GM18868 (cell line): ENCODE measurements around the gene TXLNB.

Experiments
- ATAC-seq: cut with Tn5 transposase; IDR thresholded peaks from one replicate; pipeline ENCODE4 v1.9.1; 2021; ENCODE audit warnings: mild to moderate bottlenecking, moderate library complexity; ENCODE audit not compliant: unreplicated experiment

The TXLNB gene

DNA sequence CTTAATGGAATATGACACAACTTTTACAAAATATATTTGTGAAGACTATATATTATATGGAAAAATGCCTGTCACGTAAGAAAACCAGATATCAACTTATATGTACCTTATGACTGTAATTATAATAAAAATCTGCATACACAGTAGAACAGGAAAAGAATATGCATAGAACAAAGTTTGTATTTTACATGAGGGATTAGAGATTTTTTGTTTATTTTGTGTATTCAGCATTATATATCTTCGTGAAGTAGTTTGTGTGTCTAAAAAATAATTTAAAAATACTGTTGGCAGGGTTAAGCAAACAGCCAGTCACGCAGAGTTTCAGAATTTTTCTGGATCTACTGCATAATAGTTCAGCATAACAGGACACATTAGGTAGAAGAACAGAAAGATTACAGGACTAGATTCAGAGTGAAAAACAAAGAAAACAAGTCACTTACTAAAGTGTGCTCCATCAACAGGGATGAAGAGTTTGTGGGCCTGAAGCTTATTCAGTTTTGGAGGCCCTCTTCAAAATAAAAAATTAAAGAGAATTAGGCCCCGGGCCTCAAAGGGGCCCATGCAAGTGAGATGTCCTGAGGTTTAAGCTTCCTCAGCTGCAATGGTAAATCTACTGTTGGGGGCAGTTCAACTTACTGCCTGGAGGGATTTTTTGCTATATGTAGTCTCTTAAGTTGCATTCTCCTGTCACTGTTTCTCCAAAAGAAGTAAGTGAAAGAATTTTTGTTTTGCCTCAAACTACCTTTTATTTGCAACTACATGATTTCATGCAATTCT, 16.3 kb downstream of the TXLNB start:
- no peak for ATAC-seq

GRCh38 chr6:139271056-139271455, 20.7 kb downstream of the TXLNB start:
- ATAC-seq = peak; percentile 96

DNA sequence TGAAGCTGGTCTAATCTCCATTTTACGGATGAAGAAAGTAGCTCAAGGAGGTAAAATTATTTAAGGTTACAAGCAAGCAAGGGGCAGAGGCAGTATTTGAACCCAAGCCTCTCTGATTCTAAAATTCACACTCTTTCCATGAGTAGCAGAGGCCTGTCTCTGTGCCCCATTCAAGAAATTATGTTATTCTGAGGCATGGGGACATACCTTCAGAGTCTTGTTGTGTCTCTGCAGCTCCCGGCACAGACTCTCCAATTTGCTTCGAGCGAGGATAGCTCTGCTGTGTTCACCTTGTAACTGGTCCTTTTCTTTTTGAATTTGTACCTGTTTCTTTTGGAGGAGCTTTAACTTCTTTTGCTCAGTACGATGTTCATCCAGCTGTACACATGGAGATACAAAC, 21.5 kb downstream of the TXLNB start:
- no peak for ATAC-seq

GRCh38 chr6:139265512-139266190, 26.1 kb downstream of the TXLNB start:
- no peak for ATAC-seq

DNA sequence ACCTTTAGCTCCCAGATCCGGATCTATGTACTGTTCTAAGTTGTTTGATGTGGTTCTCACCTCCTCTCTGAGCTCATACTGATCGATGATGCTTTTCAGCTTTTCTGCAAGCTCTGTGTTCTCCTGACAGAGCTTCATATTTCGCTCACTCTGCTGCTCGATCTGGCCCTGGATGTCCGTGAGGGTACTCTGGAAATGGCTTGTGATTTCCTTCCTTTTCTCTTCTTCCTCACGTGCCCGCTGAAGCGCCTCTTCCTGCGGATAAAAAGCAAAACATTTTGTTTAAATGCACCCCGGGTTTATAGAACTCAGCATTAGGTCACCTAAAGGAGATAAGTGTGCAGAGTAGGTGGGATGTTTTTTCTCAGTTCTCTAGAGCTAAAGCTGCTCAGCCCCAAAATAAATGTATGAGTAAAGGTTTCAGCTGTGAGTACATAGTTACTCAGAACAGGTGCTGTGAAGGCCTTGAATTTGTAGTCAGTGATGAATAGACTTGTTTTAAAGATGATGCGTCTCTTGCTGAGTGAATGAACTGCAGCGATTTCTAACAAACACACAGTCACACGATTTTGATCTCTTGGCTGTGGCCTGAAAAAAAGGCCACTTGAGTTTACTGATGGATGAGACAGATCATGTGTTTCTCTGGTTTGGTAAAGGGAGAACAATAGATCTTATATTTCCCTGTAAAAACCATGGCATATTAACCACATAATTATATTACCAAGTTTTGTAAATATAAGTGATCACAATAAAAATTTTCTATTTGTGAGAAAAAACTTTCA, 29.1 kb downstream of the TXLNB start:
- peak; percentile 98 for ATAC-seq

- peak; percentile 29 for ATAC-seq
Measured at GRCh38 chr6:139257821-139258398, 33.9 kb downstream of the TXLNB start.

GRCh38 chr6:139257291-139257690, 34.5 kb downstream of the TXLNB start:
- ATAC-seq = no peak

DNA sequence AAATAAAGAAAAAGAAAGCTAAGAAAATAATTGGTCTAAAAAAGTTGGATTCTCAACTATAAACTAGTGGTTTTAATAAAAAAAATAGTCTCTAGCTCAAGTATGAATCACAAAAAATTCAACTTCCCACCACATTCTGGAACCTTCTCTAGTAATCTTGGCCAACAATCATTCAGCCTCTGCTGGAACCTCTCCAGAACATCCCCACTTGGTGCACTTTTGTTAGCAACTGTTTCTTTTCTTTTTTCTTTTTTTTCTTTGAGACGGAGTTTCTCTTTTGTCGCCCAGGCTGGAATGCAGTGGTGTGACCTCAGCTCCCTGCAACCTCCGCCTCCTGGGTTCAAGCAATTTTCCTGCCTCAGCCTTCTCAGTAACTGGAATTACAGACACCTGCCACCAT, 35.7 kb downstream of the TXLNB start:
- no peak for ATAC-seq

DNA sequence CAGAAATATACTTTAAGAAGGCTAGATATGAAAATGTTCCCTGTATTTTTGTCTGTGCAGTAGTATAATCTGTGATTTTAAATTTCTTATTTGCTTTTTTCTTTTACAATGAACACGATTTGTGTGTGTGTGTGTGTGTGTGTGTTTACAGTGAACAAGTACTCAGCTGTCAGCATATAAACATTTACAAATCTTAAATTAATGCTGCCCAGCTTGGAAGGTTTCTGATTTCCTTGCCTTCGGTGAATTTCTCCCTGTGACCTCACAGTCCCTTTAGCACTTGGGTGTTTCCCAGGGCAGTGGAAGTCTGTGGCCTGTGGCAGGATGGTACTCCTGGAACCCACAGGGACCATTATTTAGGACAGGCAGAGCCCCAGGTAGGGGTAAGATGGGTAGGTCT, 37.6 kb downstream of the TXLNB start:
- ATAC-seq = no peak

- ATAC-seq = no peak
Measured at GRCh38 chr6:139253656-139254055, 38.1 kb downstream of the TXLNB start.

- no peak for ATAC-seq
Measured at GRCh38 chr6:139251691-139252390, 40.0 kb downstream of the TXLNB start.

GRCh38 chr6:139251045-139251690, 40.6 kb downstream of the TXLNB start:
- peak; percentile 17 for ATAC-seq

GRCh38 chr6:139250296-139251044, 41.3 kb downstream of the TXLNB start:
- ATAC-seq = peak; percentile 97

DNA sequence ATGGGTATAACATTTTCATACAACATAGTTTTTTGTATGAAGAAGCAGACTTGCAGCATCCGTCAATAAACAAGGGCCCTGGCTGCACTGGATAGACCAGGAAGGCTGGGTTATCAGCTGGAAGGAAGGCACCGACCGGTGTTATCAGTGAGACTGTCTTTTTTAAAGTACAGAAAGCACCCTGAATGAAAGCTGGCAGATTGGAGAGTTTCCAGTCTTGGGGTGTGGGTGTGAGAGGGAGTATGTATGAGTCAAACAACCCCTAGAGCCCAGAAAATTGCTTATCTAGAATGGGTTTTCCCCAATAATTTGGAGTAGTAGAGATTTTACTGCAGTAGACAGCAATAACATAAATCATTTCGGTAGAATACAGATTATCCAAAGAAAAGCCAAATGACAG, 42.4 kb downstream of the TXLNB start:
- ATAC-seq = peak; percentile 59

DNA sequence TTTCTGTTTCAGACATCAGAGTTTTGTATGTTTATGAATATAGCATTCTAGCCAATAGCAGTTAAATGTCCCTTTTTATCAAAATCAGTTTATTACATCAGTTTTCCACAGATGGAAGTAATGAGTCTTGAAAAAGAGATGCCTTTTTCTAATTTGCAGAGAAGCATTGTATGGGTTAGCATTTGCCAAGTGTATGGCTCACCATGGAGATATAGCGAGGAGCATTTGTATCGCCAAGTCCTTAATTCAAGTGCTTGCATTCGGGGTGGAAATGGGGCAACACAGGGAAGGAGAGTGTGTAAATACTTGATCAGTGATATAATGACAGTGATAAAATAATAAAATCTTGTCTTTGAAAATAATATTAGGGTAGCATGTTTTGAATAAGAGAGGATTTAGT, 42.9 kb downstream of the TXLNB start:
- no peak for ATAC-seq

GRCh38 chr6:139247618-139248017, 44.2 kb downstream of the TXLNB start:
- ATAC-seq = no peak

DNA sequence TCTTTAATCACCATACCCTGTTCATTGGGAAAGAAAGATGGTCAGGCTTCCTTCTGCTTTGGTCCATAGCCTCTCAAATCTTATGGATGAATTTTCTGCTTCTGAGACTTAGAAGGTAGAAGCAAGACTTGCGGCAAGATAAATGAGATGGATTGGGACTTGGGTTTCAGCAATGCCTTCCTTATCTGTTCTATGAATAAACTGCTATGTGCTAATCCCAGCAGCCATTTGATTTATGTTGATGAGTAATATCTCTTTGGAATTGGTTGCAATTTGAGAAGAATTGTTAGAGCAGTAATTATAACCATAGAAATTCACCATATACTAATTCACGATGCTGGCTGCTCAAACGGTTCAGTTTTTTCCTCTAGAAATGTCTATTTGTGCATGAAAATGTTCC, 48.3 kb downstream of the TXLNB start:
- no peak for ATAC-seq

- no peak for ATAC-seq
Measured at GRCh38 chr6:139242457-139243240, 49.1 kb downstream of the TXLNB start.
